ENCODE data around the gene KRTAP9-3.
"Not testable (repeated sequence)": the region's sequence is repeated elsewhere in the genome, so short reads cannot be mapped to it uniquely, and the experiment has no call there.

Gene KRTAP9-3

DNA sequence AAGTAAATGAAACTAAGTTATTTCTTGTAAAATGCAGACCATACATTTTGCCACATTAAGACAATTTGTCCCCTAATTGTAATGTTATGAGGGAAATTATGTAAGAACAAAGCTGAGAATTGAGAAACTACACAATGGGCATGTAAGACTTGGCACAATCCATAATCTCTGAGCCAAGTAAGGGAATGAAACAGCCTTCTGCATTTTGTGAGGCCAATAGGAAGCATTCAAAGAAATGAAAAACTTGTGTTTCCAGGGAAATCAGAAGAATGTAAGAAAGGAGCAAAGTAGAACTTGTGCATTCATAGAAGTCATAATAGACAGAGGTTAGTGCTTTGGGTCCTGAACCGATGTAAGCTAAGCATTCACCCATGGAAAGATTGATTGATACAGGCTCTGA lies 19.0 kb downstream of the KRTAP9-3 start:
- DNase-seq (ENCODE audit: low read depth): peak; percentile 55

DNA sequence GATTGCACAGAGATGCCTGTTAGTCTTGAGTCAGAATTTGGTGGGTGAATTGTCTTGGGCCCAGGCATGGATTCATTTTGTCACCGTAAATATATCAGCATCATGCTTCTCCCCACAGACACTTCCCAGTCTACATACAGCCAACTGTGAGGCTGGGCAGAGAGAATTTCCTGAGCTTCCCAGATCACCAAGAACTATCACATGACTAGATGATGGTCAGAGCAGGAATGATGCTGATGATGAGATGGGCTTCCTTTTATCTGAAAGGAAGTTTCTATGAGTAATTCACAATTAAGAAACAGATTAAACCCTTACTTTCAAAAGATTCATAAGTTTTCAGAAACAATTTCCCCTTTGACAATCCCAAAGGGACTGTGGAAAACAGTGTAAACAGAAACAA lies 22.6 kb downstream of the KRTAP9-3 start:
- DNase-seq (ENCODE audit: low read depth): no peak

DNA sequence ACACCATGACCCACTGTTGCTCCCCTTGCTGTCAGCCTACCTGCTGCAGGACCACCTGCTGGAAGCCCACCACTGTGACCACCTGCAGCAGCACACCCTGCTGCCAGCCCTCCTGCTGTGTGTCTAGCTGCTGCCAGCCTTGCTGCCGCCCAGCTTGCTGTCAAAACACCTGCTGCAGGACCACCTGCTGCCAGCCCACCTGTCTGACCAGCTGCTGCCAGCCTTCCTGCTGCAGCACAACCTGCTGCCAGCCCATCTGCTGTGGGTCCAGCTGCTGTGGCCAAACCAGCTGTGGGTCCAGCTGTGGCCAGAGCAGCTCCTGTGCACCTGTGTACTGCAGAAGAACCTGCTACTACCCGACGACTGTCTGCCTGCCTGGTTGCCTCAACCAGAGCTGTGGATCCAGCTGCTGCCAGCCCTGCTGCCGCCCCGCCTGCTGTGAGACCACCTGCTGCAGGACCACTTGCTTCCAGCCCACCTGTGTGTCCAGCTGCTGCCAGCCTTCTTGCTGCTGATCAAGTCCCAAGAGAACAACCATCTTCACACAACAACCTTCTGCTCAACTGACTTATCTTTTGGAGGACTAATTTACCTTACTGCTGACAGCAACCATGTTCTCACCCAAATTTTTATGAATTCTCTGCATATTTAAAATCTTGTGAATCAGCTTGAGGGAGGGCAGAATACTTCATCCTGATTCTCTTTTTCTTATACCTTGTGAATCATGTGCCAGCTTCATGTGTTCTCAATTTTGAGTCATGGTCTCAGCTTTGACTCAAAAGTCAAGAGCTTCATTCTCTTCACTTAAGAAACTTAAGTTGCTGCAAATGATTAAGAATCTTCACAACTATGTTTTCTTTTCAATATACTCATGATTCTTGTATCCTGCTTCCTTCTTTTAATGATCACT lies 23.4 kb downstream of the KRTAP9-3 start, which contains the start of gene KRTAP9-9:
KRTAP9-9 (plus strand) TSS at position 4 of the 910 bp plus-strand sequence.
- DNase-seq (ENCODE audit: low read depth): peak; percentile 9

DNA sequence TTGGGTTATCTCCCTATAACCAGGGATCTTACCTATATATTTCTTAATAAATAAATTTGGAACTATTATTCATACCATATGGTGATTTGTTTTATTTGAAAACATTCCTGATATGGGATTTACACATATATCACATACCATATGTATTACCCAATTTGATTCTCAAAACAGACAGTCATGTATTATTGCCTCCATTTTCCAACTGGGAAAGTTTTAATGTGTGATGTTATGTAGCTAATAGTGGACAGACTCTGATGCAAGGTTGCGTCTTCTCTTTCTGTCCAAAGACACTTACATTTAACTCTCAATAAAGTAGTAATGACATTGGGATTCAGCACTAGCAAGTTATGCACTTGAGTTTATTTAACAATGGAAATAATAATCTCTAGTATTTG lies 24.0 kb downstream of the KRTAP9-3 start:
- DNase-seq (ENCODE audit: low read depth): peak; percentile 9

DNA sequence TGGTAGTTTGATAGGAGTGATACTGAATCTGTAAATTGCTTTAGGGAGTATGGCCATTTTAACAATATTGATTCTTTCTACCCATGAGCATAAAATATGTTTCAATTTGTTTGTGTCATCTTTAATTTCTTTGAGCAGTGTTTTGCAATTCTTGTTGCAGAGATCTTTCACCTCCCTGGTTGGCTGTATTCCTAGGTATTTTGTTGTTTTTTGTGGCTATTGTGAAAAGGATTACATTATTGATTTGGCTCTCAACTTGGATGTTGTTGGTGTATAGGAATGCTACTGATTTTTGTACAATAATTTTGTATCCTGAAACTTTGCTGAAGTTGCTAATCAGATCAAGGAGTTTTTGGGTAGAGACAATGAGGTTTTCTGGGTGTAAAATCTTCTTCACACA lies 26.2 kb downstream of the KRTAP9-3 start:
- DNase-seq (ENCODE audit: low read depth): peak; percentile 76

DNA sequence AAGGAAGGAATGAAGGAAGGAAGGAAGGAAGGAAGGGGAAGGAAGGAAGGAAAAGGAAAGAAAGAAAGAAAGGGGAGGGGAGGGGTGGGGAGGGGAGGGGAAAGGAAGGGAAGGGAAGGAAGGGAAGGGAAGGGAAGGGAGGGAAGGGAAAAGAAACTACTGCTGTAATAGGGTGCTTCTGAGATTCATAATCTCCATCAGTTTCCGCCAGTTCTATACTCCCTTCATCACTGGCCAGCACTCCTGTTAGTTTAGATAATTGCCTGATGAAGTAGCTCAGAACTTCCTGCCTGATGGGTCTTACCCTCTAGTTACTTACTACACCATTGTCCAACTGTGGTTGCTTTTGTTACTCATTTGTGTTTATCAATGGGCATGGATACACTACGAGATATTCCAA lies 31.0 kb downstream of the KRTAP9-3 start:
- peak; percentile 0 for DNase-seq (ENCODE audit: low read depth)

DNA sequence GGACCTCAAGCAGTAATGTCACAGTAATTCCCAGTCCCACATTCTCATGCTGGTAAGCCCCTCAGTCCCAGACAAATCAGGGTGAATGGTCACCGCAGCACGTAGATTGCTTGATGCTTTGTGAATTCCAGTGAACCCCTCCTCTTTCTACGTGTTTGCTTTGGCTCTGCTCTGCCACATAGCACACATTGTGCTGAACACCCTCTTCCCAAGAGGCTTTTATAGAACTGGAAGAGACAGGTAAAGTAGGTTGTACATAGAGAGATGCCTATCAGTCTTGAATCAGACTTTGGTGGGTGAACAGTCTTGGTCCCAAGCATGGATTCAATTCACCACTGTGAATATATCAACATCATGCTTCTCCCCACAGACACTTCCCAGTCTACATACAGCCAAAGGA lies 32.4 kb downstream of the KRTAP9-3 start:
- DNase-seq (ENCODE audit: low read depth): peak; percentile 0

DNA sequence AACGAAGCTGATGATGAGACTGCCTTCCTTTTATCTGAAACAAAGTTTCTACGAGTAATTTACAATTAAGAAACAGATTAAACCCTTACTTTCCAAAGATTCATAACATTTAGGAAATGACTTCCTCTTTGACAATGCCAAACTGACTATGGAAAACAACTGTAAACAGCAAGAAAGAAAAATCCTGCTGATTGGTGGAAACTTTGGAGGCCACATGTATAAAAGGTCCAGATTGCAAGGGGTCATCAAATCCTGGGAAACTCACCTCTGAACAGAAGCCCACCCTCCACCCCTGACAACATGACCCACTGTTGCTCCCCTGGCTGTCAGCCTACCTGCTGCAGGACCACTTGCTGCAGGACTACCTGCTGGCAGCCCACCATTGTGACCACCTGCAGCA lies 32.8 kb downstream of the KRTAP9-3 start, which contains the start of gene KRTAP9-6:
KRTAP9-6 (plus strand) TSS at position 301 of the 400 bp plus-strand sequence; CDS start at position 301, 0 bp downstream.
- DNase-seq (ENCODE audit: low read depth): peak; percentile 0

DNA sequence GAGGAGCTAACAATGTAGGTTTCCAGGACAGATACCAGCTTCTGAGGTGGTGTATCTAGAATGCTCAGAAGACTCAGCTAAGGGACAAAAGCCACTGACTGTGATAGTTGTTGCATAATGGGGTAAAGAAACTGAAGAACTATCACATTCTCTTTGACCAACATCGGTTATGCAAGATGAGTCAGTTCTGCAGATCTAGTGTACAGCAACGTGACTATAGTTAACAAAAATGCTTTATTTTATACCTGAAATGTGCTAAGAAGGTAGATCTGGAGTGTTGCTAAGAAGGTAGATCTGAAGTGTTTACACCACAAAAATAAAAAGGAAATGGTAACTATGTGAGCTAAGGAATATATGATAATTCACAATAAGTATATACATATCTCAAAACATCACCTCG lies 35.5 kb downstream of the KRTAP9-3 start:
- DNase-seq (ENCODE audit: low read depth): no peak

DNA sequence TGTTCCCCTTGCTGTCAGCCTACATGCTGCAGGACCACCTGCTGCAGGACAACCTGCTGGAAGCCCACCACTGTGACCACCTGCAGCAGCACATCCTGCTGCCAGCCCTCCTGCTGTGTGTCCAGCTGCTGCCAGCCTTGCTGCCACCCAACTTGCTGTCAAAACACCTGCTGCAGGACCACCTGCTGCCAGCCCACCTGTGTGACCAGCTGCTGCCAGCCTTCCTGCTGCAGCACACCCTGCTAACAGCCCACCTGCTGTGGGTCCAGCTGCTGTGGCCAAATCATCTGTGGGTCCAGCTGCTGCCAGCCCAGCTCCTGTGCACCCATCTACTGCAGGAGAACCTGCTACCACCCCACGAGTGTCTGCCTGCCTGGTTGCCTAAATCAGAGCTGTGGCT lies 39.1 kb downstream of the KRTAP9-3 start:
- not testable (repeated sequence) for DNase-seq (ENCODE audit: low read depth)

DNA sequence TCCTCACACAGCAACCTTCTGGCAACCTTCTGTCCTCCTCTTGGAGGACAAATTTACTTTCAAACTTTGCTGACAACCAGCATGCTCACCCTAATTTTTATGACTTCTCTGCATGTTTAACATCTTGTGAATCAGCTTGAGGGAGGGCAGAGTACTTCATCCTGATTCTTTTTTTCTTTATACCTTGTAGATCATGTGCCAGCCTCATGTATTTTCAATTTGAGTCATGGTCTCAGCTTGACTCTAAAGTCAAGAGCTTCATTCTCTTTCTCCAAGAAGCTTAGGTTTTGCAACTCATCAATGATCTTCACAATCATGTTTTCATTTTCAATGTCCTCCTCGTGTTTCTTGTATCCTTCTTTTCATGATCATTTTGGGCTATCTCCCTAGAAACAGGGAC lies 39.6 kb downstream of the KRTAP9-3 start:
- DNase-seq (ENCODE audit: low read depth): no peak

DNA sequence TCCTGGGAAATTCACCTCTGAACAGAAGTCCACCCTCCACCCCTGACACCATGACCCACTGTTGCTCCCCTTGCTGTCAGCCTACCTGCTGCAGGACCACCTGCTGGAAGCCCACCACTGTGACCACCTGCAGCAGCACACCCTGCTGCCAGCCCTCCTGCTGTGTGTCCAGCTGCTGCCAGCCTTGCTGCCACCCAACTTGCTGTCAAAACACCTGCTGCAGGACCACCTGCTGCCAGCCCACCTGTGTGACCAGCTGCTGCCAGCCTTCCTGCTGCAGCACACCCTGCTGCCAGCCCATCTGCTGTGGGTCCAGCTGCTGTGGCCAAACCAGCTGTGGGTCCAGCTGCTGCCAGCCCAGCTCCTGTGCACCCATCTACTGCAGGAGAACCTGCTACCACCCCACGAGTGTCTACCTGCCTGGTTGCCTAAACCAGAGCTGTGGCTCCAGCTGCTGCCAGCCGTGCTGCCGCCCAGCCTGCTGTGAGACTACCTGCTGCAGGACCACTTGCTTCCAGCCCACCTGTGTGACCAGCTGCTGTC lies 43.5 kb downstream of the KRTAP9-3 start, which contains the start of gene KRTAP9-7:
KRTAP9-7 (plus strand) TSS at position 51 of the 543 bp plus-strand sequence; CDS start at position 51, 0 bp downstream.
- DNase-seq (ENCODE audit: low read depth): not testable (repeated sequence)

DNA sequence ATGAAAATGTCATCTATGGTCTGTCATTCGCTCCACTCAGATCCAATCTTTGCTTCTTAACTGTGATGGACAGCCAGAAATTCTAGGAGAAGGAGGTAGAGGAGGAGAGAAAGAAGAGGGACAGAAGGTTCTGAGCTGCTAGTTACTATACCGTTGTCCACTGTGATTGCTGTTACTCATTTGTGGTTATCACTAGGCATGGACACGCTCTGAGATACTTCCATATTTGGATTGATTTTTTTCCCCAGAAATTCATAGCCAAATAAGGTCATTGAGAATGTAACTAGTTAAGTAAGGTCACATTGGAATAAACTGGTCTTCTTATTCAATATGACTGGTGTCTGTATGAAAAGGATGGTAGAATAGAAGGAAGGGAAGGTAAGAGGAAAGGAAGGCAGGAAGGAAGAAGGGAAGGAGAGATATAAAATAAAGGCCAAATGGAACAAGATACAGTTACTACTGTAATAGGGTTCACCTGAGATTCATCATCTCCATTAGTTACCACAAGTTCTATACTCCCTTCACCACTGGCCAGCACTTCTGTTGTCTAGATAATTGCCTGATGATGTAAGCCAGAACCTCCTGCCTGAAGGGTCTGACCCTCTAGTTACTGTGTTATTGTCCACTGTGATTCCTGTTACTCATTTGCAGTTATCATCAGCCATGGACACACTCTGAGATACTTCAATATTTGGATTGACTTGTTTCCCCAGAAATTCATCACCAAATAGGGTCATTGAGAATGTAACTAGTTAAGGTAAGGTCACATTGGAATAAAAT lies 46.1 kb downstream of the KRTAP9-3 start:
- DNase-seq (ENCODE audit: low read depth): peak; percentile 0
